Trophoblast cell (in vitro differentiated cells and primary cell): Measurements from ENCODE around the gene TMEM26.

Source experiments
- DNase-seq, 2 donors: peaks; one replicate each; pipeline ENCODE4 v3.0.0-alpha.2; 2016
- H2AFZ ChIP-seq: 2 replicates; pipeline ENCODE4 v1.6.1; 2013; ENCODE audit warnings: low read length, moderate library complexity, mild to moderate bottlenecking; ENCODE audit not compliant: insufficient read depth, poor library complexity
- H2AK5ac ChIP-seq: 2 replicates; pipeline ENCODE4 v1.6.1; 2013; ENCODE audit warnings: mild to moderate bottlenecking, low read length
- H2BK120ac ChIP-seq: 2 replicates; pipeline ENCODE4 v1.6.1; 2013; ENCODE audit warnings: low read length, mild to moderate bottlenecking, moderate library complexity; ENCODE audit not compliant: insufficient read depth, poor library complexity
- H2BK12ac ChIP-seq: 2 replicates; pipeline ENCODE4 v1.6.1; 2013; ENCODE audit warnings: mild to moderate bottlenecking, low read length, moderate library complexity
- H2BK5ac ChIP-seq: 2 replicates; pipeline ENCODE4 v1.6.1; 2013; ENCODE audit warnings: low read length, low read depth, moderate library complexity, mild to moderate bottlenecking; ENCODE audit not compliant: poor library complexity
- H3K14ac ChIP-seq: 2 replicates; pipeline ENCODE4 v1.6.1; 2013; ENCODE audit warnings: mild to moderate bottlenecking, low read length
- H3K18ac ChIP-seq: 2 replicates; pipeline ENCODE4 v1.6.1; 2013; ENCODE audit warnings: mild to moderate bottlenecking, low read length
- H3K23ac ChIP-seq: 2 replicates; pipeline ENCODE4 v1.6.1; 2013; ENCODE audit warnings: low read length
- H3K27ac ChIP-seq: 2 replicates; pipeline ENCODE4 v1.5.1; 2013; ENCODE audit warnings: low read depth, mild to moderate bottlenecking, inconsistent platforms, low read length, moderate library complexity
- H3K27me3 ChIP-seq: 2 replicates; pipeline ENCODE4 v1.6.1; 2013; ENCODE audit warnings: inconsistent platforms, mild to moderate bottlenecking, low read length, moderate library complexity; ENCODE audit not compliant: insufficient read depth
- H3K36me3 ChIP-seq, 2 experiments: 1 replicate in 1 of 2; 2 replicates in 1 of 2; pipeline ENCODE4 v1.6.1; 2013; ENCODE audit warnings: low read length in 2 of 2, mild to moderate bottlenecking in 2 of 2, moderate library complexity in 1 of 2; ENCODE audit not compliant: insufficient read depth in 2 of 2, control insufficient read depth in 1 of 2
- H3K4ac ChIP-seq: 2 replicates; pipeline ENCODE4 v1.6.1; 2013; ENCODE audit warnings: low read depth, mild to moderate bottlenecking, low read length, moderate library complexity
- H3K4me1 ChIP-seq, 2 experiments: 1 replicate in 1 of 2; 2 replicates in 1 of 2; pipeline ENCODE4 v1.6.1; 2013; ENCODE audit warnings: low read length in 2 of 2, mild to moderate bottlenecking in 2 of 2, moderate library complexity in 1 of 2; ENCODE audit not compliant: insufficient read depth in 2 of 2, control insufficient read depth in 1 of 2
- H3K4me2 ChIP-seq: 2 replicates; pipeline ENCODE4 v1.6.1; 2013; ENCODE audit warnings: inconsistent platforms, mild to moderate bottlenecking, low read length, moderate library complexity
- H3K4me3 ChIP-seq: 2 replicates; pipeline ENCODE4 v1.5.1; 2013; ENCODE audit warnings: mild to moderate bottlenecking, low read depth, low read length, inconsistent platforms
- H3K79me1 ChIP-seq: one replicate; pipeline ENCODE4 v1.6.1; 2013; ENCODE audit warnings: low read length
- H3K79me2 ChIP-seq: 2 replicates; pipeline ENCODE4 v1.6.1; 2013; ENCODE audit warnings: low read length, mild to moderate bottlenecking; ENCODE audit not compliant: control insufficient read depth, insufficient read depth, poor library complexity
- H3K9ac ChIP-seq: 2 replicates; pipeline ENCODE4 v1.6.1; 2013; ENCODE audit warnings: mild to moderate bottlenecking, low read length
- H3K9me3 ChIP-seq: 2 replicates; pipeline ENCODE4 v1.6.1; 2013; ENCODE audit warnings: low read depth, mild to moderate bottlenecking, control low read depth, inconsistent platforms, low read length; ENCODE audit not compliant: insufficient read depth
- H4K12ac ChIP-seq: 2 replicates; pipeline ENCODE4 v1.6.1; 2013; ENCODE audit warnings: low read depth, mild to moderate bottlenecking, low read length, moderate library complexity
- H4K8ac ChIP-seq: 2 replicates; pipeline ENCODE4 v1.6.1; 2013; ENCODE audit warnings: low read depth, mild to moderate bottlenecking, low read length, moderate library complexity
- H4K91ac ChIP-seq: one replicate; pipeline ENCODE4 v1.6.1; 2013; ENCODE audit warnings: low read depth, mild to moderate bottlenecking, low read length, moderate library complexity
- WGBS: extraction: QIAGEN DNeasy Blood & Tissue Kit; methylation state at CpG from one replicate; pipeline ENCODE4 v1.1.7; 2013; ENCODE audit warnings: missing lambda C conversion rate; ENCODE audit not compliant: insufficient read length, insufficient coverage; ENCODE audit errors: extremely low coverage; 5-methylcytosine and 5-hydroxymethylcytosine counted together

Gene TMEM26

DNA sequence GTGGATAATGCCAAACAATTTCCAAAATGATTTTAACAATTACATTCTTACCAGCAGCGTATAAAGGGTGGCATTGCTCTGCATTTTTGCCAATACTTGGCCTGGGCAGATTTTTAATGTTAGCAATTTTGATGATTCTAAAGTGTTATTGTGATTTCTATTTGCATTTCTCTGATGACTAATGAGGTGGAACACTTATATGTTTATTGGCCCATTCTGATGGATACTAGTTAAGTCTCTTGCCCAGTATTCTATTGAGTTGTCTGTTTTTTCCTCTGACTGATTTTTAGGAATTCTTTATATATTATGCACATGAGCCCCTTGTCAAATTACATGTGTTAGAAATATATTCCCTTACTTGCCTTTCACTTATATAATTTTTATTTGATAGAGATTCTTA, 86.8 kb downstream of the TMEM26 start:
- Histone ChIP-seq H3K27ac (no peak overlapping the region), H4K91ac (no peak overlapping the region), H4K8ac (no peak overlapping the region), H3K4me2 (no peak overlapping the region), H3K4me1 (no peaks in the 10 kb centered on the region), H3K36me3 (no peaks in the 10 kb centered on the region), H3K9ac (no peak overlapping the region), H4K12ac (no peak overlapping the region), H3K18ac (no peak overlapping the region), H2AFZ (no peak overlapping the region), H2BK12ac (no peak overlapping the region), H3K23ac (no peak overlapping the region), H3K79me1 (no peaks in the 10 kb centered on the region), H3K27me3 (no peaks in the 10 kb centered on the region), H2BK5ac (no peak overlapping the region), H2AK5ac (no peak overlapping the region), H2BK120ac (no peak overlapping the region), H3K14ac (no peak overlapping the region), H3K4me3 (no peak overlapping the region), H3K9me3 (no peaks in the 10 kb centered on the region), H3K79me2 (no peaks in the 10 kb centered on the region), H3K4ac (no peak overlapping the region)
- DNase-seq, result no peak
- no CpG with 5 or more reads among the region's 1 CpG for WGBS

DNA sequence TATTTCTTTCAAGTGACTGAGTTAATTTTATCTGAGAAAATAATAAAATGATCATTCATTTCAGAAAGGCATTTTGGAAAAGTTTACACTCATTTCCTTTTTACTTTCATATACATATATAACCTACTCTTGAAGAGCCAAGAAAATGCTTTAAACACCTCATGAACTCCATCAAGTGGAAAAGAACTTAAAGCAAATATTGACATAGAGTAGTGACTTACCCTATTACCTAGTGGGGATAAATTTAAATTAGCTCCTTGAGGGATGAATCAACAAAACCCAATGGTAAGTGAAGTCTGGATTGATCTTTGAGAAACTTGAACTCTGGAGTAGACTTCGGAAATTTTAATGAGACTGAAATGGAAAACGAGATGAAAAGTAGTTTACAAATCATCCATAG, 88.6 kb downstream of the TMEM26 start:
- Histone ChIP-seq H3K4me2 (no peak overlapping the region), H2AFZ (no peak overlapping the region), H3K18ac (no peak overlapping the region), H4K8ac (no peak overlapping the region), H3K23ac (no peak overlapping the region), H3K4me1 (no peaks in the 10 kb centered on the region), H3K9me3 (no peaks in the 10 kb centered on the region), H3K14ac (no peak overlapping the region), H4K12ac (no peak overlapping the region), H2AK5ac (no peak overlapping the region), H2BK120ac (no peak overlapping the region), H2BK12ac (no peak overlapping the region), H3K4me3 (no peak overlapping the region), H3K36me3 (no peaks in the 10 kb centered on the region), H3K9ac (no peak overlapping the region), H4K91ac (no peak overlapping the region), H3K27me3 (no peaks in the 10 kb centered on the region), H3K79me1 (no peaks in the 10 kb centered on the region), H2BK5ac (no peak overlapping the region), H3K27ac (no peak overlapping the region), H3K79me2 (no peaks in the 10 kb centered on the region), H3K4ac (no peak overlapping the region)
- DNase-seq, result no peak
- no CpG with 5 or more reads among the region's 2 CpGs for WGBS

DNA sequence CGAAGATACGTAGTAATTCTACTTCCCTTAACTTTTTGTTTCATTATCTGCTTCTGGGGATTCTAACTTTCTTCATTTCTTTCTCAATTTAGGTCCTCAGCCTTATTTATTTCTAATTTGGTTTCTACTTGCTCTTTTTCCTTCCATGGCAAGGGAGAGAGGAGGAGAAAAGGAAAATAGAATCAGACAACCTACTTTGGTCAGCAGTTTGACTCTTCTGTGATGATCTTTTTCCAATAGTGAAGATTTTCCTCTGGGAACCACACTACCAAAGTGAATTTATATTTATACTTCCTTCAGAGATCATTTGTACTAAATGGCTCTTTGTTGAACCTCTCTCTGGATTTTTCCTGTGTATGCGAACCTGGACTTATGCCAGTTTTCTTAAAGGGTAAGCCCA, 90.2 kb downstream of the TMEM26 start:
- no CpG with 5 or more reads among the region's 3 CpGs for WGBS
- Histone ChIP-seq H3K27ac (no peak overlapping the region), H2AK5ac (no peak overlapping the region), H2BK12ac (no peak overlapping the region), H3K4me1 (no peaks in the 10 kb centered on the region), H3K4me2 (no peak overlapping the region), H3K14ac (no peak overlapping the region), H4K12ac (no peak overlapping the region), H3K36me3 (no peaks in the 10 kb centered on the region), H3K4ac (no peak overlapping the region), H3K18ac (no peak overlapping the region), H2BK120ac (no peak overlapping the region), H3K4me3 (no peak overlapping the region), H4K8ac (no peak overlapping the region), H3K23ac (no peak overlapping the region), H3K9ac (no peak overlapping the region), H2AFZ (no peak overlapping the region), H3K27me3 (no peaks in the 10 kb centered on the region), H3K79me2 (no peaks in the 10 kb centered on the region), H3K79me1 (no peaks in the 10 kb centered on the region), H4K91ac (no peak overlapping the region), H3K9me3 (no peaks in the 10 kb centered on the region), H2BK5ac (no peak overlapping the region)
- no peak for DNase-seq

DNA sequence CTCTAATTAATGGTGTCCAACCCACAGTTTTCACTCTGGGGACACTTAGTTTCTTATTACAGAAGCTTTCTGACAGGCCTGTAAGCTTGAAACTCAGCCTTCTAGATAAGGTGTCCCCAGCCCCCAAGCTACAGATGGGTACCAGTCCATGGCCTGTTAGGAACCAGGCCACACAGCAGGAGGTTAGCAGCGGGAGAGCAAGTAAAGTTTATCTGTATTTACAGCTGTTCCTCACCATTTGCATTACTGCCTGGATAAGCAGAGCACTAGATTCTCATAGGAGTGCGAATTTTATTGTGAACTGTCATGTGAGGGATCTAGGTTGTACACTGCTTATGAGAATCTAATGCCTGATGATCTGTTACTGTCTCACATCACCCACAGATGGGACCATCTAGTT, 93.7 kb downstream of the TMEM26 start:
- no peaks in the 10 kb centered on the region for H3K79me2 ChIP-seq
- no peak overlapping the region for H2AFZ ChIP-seq
- no peaks in the 10 kb centered on the region for H3K9me3 ChIP-seq
- H3K79me1 ChIP-seq, result no peaks in the 10 kb centered on the region
- DNase-seq, result no peak
- H3K14ac ChIP-seq, result no peak overlapping the region
- no peaks in the 10 kb centered on the region for H3K27me3 ChIP-seq
- no peaks in the 10 kb centered on the region for H3K36me3 ChIP-seq
- H4K12ac ChIP-seq, result no peak overlapping the region
- no peak overlapping the region for H4K8ac ChIP-seq
- H2BK5ac ChIP-seq, result no peak overlapping the region
- no peak overlapping the region for H3K9ac ChIP-seq
- no peak overlapping the region for H3K4me3 ChIP-seq
- no peak overlapping the region for H4K91ac ChIP-seq
- no peak overlapping the region for H3K4me2 ChIP-seq
- no CpG with 5 or more reads among the region's 2 CpGs for WGBS
- no peaks in the 10 kb centered on the region for H3K4me1 ChIP-seq
- H3K23ac ChIP-seq, result no peak overlapping the region
- no peak overlapping the region for H3K4ac ChIP-seq
- no peak overlapping the region for H3K18ac ChIP-seq
- no peak overlapping the region for H3K27ac ChIP-seq
- H2BK120ac ChIP-seq, result no peak overlapping the region
- H2AK5ac ChIP-seq, result no peak overlapping the region
- no peak overlapping the region for H2BK12ac ChIP-seq
